Activated T-helper 17 cell treated with anti-CD3 and anti-CD28 coated beads, Interleukin-2, amount 50 U/mL, for 72 hours (primary cell): ENCODE measurements around the gene MAST4. TPM values are rescaled to one million over a fixed set of nuclear protein-coding genes. Genes with fewer than 3 reads are reported as not detected.
"Not testable (repeated sequence)": the region's sequence is repeated elsewhere in the genome, so short reads cannot be mapped to it uniquely, and the experiment has no call there.

Source experiments
- ATAC-seq: fragments of 150-1000 bp; cut with Tn5 transposase; replicated peaks from 2 replicates; pipeline ENCODE4 v1.10.0; 2021; ENCODE audit warnings: mild to moderate bottlenecking, moderate library complexity
- H3K27ac Mint-ChIP-seq: one replicate; pipeline ENCODE4 v1.8.0; 2022; ENCODE audit warnings: mixed read lengths
- H3K27me3 Mint-ChIP-seq: one replicate; pipeline ENCODE4 v1.8.0; 2022; ENCODE audit warnings: mixed read lengths
- H3K36me3 Mint-ChIP-seq: one replicate; pipeline ENCODE4 v1.8.0; 2022; ENCODE audit warnings: low read depth, mild to moderate bottlenecking, mixed read lengths
- H3K4me1 Mint-ChIP-seq: one replicate; pipeline ENCODE4 v1.8.0; 2022; ENCODE audit warnings: mixed read lengths
- H3K4me3 Mint-ChIP-seq: one replicate; pipeline ENCODE4 v1.8.0; 2022; ENCODE audit warnings: mild to moderate bottlenecking, mixed read lengths
- H3K9me3 Mint-ChIP-seq: one replicate; pipeline ENCODE4 v1.8.0; 2022; ENCODE audit warnings: mixed read lengths
- total RNA-seq, 2 donors: library from RNA; stranded (reverse); gene quantifications; one replicate each; pipeline ENCODE4 v1.2.3, GENCODE V29; 2022

The MAST4 gene
- total RNA-seq, 2 donors from 2014 or later = 42.1 to 103 TPM

DNA sequence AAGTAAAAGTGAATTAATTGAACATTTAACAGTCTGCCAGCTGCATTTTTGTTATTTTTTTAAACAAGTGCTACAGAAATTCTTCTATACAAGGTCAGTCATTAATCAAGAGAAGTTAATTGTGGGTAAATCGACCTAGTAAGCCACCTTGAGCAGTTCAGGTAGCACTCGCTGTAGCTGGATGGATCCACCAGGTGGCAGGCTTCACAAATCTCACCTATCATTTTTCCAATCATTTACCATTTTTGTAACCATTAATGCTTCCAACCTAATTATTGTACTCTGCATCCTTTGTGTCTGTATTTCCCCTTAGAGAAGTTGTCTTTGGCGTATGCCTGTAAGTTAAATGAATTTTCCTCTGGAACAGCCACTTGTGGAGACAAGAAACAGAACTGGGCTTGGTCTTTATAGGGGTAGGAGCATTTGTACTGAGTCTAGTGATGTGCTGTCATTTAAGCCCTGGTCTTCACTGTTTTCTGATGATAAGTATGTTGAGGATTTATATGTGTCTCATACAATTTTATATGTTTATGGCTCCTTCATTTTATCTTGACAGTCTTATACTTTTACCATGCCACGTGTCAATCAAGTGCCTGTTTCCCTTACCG is 560.9 kb downstream of the MAST4 start:
- H3K9me3 Mint-ChIP-seq = no peaks in the 10 kb centered on the region
- H3K27me3 Mint-ChIP-seq = no peaks in the 10 kb centered on the region
- peak overlapping the region; percentile 80 for H3K27ac Mint-ChIP-seq
- H3K4me3 Mint-ChIP-seq = no peak overlapping the region
- peaks cover 78% of the 10 kb centered on the region for H3K36me3 Mint-ChIP-seq
- H3K4me1 Mint-ChIP-seq = peaks cover 39% of the 10 kb centered on the region
- ATAC-seq = peak; percentile 43

DNA sequence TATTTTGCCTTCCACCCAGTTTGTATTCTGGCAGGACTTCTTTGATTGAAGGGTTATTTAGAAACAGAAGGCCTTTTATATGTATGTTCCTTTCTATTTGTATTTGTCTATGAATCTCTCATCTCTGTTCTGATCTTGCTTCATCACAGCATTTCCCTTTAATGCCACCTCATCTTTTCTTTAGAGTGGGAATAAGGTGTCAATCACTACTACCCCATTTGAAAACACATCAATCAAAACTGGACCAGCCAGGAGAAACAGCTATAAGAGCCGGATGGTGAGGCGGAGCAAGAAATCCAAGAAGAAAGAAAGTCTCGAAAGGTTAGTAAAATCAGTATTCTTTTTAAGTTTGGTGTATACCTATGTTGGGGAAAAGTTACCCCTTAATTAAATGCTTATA is 564.1 kb downstream of the MAST4 start:
- Mint-ChIP-seq H3K4me3 (peak overlapping the region; percentile 91), H3K36me3 (peaks cover 80% of the 10 kb centered on the region), H3K9me3 (no peaks in the 10 kb centered on the region), H3K27me3 (no peaks in the 10 kb centered on the region), H3K4me1 (peaks cover 54% of the 10 kb centered on the region), H3K27ac (peak overlapping the region; percentile 51)
- peak; percentile 15 for ATAC-seq

DNA sequence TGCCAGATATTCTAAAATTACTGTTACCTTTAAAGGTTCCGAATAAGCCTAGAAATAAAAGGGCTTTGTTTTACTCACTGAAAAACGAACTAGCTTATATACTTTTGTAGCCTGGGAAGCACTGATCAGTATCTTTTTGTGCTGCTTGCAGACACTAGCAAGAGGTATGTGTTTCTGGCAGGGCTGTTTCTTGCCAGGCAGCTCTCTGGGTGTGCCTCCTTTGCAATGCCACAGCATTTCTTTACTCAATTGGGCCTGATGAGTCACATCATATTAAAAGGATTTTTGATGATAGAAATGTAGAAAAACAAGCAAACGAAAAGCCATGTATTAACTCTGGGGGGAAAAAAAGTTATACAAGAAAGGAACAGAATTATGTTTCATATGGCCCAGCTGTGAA is 564.8 kb downstream of the MAST4 start:
- H3K27ac Mint-ChIP-seq = peak overlapping the region; percentile 51
- H3K27me3 Mint-ChIP-seq = no peaks in the 10 kb centered on the region
- H3K4me1 Mint-ChIP-seq = peaks cover 54% of the 10 kb centered on the region
- peak overlapping the region; percentile 91 for H3K4me3 Mint-ChIP-seq
- peaks cover 83% of the 10 kb centered on the region for H3K36me3 Mint-ChIP-seq
- H3K9me3 Mint-ChIP-seq = no peaks in the 10 kb centered on the region
- peak; percentile 47 for ATAC-seq

DNA sequence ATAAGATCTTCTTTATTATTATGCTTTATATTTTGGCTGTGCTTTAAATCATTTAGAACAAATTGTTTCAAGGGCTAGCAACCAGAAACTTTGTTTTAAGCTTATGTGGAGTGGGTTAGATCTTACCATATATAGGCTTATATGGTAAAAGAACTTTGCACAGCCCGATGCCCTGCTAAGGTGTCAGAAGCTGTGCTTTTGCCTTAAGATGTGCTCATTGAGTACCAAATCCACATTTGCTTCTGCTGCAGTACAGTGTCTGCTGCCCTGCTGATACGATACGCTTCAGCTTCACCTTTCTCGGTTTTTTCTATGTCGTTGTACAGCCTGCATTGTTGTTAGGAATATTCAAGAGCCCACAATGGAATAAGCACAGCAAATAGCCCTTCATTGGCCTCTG is 565.6 kb downstream of the MAST4 start:
- H3K36me3 Mint-ChIP-seq = peaks cover 83% of the 10 kb centered on the region
- H3K4me3 Mint-ChIP-seq = peak overlapping the region; percentile 91
- H3K9me3 Mint-ChIP-seq = no peaks in the 10 kb centered on the region
- ATAC-seq = no peak
- no peaks in the 10 kb centered on the region for H3K27me3 Mint-ChIP-seq
- peak overlapping the region; percentile 51 for H3K27ac Mint-ChIP-seq
- peaks cover 49% of the 10 kb centered on the region for H3K4me1 Mint-ChIP-seq

DNA sequence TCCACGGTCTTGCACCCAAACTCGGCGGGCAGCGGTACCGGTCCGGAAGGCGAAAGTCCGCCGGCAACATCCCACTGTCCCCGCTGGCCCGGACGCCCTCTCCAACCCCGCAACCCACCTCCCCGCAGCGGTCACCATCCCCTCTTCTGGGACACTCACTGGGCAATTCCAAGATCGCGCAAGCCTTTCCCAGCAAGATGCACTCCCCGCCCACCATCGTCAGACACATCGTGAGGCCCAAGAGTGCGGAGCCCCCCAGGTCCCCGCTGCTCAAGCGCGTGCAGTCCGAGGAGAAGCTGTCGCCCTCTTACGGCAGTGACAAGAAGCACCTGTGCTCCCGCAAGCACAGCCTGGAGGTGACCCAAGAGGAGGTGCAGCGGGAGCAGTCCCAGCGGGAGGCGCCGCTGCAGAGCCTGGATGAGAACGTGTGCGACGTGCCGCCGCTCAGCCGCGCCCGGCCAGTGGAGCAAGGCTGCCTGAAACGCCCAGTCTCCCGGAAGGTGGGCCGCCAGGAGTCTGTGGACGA is 567.1 kb downstream of the MAST4 start:
- peak overlapping the region; percentile 51 for H3K27ac Mint-ChIP-seq
- no peak for ATAC-seq
- H3K36me3 Mint-ChIP-seq = peaks cover 90% of the 10 kb centered on the region

DNA sequence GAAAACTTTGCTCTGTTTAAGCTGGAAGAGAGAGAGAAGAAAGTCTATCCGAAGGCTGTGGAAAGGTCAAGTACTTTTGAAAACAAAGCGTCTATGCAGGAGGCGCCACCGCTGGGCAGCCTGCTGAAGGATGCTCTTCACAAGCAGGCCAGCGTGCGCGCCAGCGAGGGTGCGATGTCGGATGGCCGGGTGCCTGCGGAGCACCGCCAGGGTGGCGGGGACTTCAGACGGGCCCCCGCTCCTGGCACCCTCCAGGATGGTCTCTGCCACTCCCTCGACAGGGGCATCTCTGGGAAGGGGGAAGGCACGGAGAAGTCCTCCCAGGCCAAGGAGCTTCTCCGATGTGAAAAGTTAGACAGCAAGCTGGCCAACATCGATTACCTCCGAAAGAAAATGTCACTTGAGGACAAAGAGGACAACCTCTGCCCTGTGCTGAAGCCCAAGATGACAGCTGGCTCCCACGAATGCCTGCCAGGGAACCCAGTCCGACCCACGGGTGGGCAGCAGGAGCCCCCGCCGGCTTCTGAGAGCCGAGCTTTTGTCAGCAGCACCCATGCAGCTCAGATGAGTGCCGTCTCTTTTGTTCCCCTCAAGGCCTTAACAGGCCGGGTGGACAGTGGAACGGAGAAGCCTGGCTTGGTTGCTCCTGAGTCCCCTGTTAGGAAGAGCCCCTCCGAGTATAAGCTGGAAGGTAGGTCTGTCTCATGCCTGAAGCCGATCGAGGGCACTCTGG is 567.8 kb downstream of the MAST4 start:
- H3K27ac Mint-ChIP-seq = peak overlapping the region; percentile 96
- no peak for ATAC-seq
- no peaks in the 10 kb centered on the region for H3K27me3 Mint-ChIP-seq
- H3K4me3 Mint-ChIP-seq = peak overlapping the region; percentile 91
- peaks cover 57% of the 10 kb centered on the region for H3K4me1 Mint-ChIP-seq
- H3K9me3 Mint-ChIP-seq = no peaks in the 10 kb centered on the region
- peaks cover 97% of the 10 kb centered on the region for H3K36me3 Mint-ChIP-seq

More for the DNA sequence above, 567.1 kb downstream of the MAST4 start:
- no peaks in the 10 kb centered on the region for H3K27me3 Mint-ChIP-seq
- no peaks in the 10 kb centered on the region for H3K9me3 Mint-ChIP-seq
- H3K4me3 Mint-ChIP-seq = peak overlapping the region; percentile 91
- H3K4me1 Mint-ChIP-seq = peaks cover 54% of the 10 kb centered on the region

DNA sequence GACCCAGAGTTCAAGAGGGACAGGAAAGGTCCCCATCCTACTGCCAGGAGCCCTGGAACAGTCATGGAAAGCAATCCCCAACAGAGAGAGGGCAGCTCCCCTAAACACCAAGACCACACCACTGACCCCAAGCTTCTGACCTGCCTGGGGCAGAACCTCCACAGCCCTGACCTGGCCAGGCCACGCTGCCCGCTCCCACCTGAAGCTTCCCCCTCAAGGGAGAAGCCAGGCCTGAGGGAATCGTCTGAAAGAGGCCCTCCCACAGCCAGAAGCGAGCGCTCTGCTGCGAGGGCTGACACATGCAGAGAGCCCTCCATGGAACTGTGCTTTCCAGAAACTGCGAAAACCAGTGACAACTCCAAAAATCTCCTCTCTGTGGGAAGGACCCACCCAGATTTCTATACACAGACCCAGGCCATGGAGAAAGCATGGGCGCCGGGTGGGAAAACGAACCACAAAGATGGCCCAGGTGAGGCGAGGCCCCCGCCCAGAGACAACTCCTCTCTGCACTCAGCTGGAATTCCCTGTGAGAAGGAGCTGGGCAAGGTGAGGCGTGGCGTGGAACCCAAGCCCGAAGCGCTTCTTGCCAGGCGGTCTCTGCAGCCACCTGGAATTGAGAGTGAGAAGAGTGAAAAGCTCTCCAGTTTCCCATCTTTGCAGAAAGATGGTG is 568.8 kb downstream of the MAST4 start:
- H3K9me3 Mint-ChIP-seq = no peaks in the 10 kb centered on the region
- H3K36me3 Mint-ChIP-seq = peaks cover 95% of the 10 kb centered on the region
- peaks cover 50% of the 10 kb centered on the region for H3K4me1 Mint-ChIP-seq
- no peaks in the 10 kb centered on the region for H3K27me3 Mint-ChIP-seq
- peak overlapping the region; percentile 96 for H3K27ac Mint-ChIP-seq
- no peak for ATAC-seq
- H3K4me3 Mint-ChIP-seq = peak overlapping the region; percentile 91

DNA sequence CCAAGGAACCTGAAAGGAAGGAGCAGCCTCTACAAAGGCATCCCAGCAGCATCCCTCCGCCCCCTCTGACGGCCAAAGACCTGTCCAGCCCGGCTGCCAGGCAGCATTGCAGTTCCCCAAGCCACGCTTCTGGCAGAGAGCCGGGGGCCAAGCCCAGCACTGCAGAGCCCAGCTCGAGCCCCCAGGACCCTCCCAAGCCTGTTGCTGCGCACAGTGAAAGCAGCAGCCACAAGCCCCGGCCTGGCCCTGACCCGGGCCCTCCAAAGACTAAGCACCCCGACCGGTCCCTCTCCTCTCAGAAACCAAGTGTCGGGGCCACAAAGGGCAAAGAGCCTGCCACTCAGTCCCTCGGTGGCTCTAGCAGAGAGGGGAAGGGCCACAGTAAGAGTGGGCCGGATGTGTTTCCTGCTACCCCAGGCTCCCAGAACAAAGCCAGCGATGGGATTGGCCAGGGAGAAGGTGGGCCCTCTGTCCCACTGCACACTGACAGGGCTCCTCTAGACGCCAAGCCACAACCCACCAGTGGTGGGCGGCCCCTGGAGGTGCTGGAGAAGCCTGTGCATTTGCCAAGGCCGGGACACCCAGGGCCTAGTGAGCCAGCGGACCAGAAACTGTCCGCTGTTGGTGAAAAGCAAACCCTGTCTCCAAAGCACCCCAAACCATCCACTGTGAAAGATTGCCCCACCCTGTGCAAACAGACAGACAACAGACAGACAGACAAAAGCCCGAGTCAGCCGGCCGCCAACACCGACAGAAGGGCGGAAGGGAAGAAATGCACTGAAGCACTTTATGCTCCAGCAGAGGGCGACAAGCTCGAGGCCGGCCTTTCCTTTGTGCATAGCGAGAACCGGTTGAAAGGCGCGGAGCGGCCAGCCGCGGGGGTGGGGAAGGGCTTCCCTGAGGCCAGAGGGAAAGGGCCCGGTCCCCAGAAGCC is 569.6 kb downstream of the MAST4 start:
- ATAC-seq = peak; percentile 76
- Mint-ChIP-seq H3K9me3 (no peaks in the 10 kb centered on the region), H3K4me3 (peak overlapping the region; percentile 91), H3K4me1 (peaks cover 44% of the 10 kb centered on the region), H3K27me3 (no peaks in the 10 kb centered on the region), H3K27ac (peak overlapping the region; percentile 96), H3K36me3 (peaks cover 87% of the 10 kb centered on the region)

DNA sequence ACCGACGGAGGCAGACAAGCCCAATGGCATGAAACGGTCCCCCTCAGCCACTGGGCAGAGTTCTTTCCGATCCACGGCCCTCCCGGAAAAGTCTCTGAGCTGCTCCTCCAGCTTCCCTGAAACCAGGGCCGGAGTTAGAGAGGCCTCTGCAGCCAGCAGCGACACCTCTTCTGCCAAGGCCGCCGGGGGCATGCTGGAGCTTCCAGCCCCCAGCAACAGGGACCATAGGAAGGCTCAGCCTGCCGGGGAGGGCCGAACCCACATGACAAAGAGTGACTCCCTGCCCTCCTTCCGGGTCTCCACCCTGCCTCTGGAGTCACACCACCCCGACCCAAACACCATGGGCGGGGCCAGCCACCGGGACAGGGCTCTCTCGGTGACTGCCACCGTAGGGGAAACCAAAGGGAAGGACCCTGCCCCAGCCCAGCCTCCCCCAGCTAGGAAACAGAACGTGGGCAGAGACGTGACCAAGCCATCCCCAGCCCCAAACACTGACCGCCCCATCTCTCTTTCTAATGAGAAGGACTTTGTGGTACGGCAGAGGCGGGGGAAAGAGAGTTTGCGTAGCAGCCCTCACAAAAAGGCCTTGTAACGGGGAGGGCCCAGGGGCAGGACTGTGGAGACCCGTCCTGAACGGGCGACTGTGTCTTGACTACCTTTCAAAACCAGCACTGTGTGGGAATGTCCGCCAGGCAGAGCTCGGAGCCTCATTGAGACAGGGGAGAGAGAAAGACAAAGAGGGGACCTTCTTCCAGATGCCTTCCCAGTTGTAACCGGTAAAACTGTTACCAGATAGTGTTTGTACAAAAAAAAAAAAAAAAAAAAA is 570.5 kb downstream of the MAST4 start:
- peak; percentile 87 for ATAC-seq
- Mint-ChIP-seq H3K9me3 (no peaks in the 10 kb centered on the region), H3K36me3 (peaks cover 78% of the 10 kb centered on the region), H3K27ac (peak overlapping the region; percentile 96), H3K27me3 (no peaks in the 10 kb centered on the region), H3K4me3 (peak overlapping the region; percentile 91), H3K4me1 (peaks cover 36% of the 10 kb centered on the region)

DNA sequence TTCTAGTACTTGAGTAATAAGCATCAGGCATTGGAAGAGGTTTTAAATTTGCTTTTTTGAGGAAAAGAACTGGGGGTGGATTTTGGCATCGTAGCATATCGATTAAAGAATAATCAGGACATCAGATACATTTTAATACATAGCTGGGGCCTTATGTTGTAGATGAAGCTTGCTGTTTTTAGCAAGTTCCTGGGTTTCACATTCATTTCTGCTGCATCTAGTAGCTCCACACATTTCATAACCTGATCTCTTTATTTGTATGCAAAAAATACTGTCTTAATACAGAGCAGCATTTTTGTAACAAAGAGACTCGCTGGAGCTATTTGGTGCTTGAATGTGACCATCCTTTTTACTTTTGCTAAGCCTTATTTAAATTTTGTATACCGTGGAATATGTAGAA is 571.9 kb downstream of the MAST4 start:
- Mint-ChIP-seq H3K27me3 (no peaks in the 10 kb centered on the region), H3K9me3 (no peaks in the 10 kb centered on the region), H3K36me3 (peaks cover 64% of the 10 kb centered on the region), H3K27ac (peak overlapping the region; percentile 96), H3K4me1 (peaks cover 22% of the 10 kb centered on the region), H3K4me3 (peak overlapping the region; percentile 91)
- no peak for ATAC-seq

DNA sequence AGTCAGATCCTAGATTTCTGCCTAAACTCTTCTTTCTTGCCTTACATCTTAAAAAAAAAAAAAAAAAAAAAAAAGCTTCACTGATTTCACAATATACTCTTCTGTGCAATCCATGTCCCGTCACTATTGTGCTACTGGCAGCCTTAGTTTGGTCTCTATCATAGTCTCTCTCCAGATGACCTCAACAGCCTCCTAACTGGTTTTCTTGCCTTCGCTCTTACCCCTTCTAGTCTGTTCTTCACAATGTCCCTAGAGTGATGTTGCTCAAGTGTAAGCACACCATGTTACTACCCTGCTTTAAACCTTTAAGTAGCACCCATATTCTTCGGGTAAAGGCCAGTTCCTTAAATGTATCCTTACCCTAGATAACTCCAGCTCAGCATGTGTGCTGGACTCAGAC is 574.6 kb downstream of the MAST4 start:
- Mint-ChIP-seq H3K4me1 (peaks cover 16% of the 10 kb centered on the region), H3K27me3 (no peaks in the 10 kb centered on the region), H3K4me3 (no peak overlapping the region), H3K36me3 (peaks cover 37% of the 10 kb centered on the region), H3K9me3 (peaks cover 3% of the 10 kb centered on the region), H3K27ac (no peak overlapping the region)
- ATAC-seq = no peak

DNA sequence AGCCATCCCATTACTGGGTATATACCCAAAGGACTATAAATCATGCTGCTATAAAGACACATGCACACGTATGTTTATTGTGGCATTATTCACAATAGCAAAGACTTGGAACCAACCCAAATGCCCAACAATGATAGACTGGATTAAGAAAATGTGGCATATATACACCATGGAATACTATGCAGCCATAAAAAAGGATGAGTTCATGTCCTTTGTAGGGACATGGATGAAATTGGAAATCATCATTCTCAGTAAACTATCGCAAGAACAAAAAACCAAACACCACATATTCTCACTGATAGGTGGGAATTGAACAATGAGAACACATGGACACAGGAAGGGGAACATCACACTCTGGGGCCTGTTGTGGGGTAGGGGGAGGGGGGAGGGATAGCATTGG is 577.2 kb downstream of the MAST4 start:
- H3K4me3 Mint-ChIP-seq, ATAC-seq, H3K27me3 Mint-ChIP-seq, H3K27ac Mint-ChIP-seq: not testable (repeated sequence)
- Mint-ChIP-seq H3K9me3 (peaks cover 16% of the 10 kb centered on the region), H3K36me3 (peaks cover 12% of the 10 kb centered on the region), H3K4me1 (peaks cover 12% of the 10 kb centered on the region)

DNA sequence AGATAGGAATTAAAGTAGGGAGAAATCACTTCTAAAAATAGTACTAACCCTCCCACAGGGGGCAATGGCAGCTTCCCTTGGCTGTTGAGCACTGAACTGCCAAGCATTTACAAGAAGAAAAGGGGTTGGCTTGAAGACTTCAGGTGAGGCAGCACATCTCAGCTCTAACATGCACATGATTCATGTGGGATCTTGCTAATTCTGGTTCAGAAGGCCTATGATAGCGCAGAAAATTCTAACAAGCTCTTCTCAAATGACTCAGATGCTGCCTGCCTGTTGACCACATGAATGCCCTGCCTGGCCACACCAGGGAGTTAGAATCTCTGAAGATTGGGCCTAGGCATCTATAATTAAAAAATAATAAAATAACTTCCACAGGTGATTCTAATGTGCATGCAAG is 577.8 kb downstream of the MAST4 start:
- H3K4me1 Mint-ChIP-seq = peaks cover 13% of the 10 kb centered on the region

More for the DNA sequence above, 577.8 kb downstream of the MAST4 start:
- H3K27ac Mint-ChIP-seq = no peak overlapping the region
- H3K36me3 Mint-ChIP-seq = peaks cover 6% of the 10 kb centered on the region
- H3K27me3 Mint-ChIP-seq = no peaks in the 10 kb centered on the region
- no peak overlapping the region for H3K4me3 Mint-ChIP-seq
- ATAC-seq = peak; percentile 88
- peaks cover 16% of the 10 kb centered on the region for H3K9me3 Mint-ChIP-seq
